Adipocyte (in vitro differentiated cells): ENCODE results near the gene GOLGA6L10.

Experiments
- DNase-seq: peaks from one replicate; pipeline ENCODE4 v3.0.0-alpha.2; 2015; ENCODE audit warnings: low read depth
- H3K27me3 ChIP-seq: replicated peaks from 2 replicates; pipeline ENCODE4 v1.7.0; 2013; ENCODE audit warnings: mild to moderate bottlenecking, low read length, moderate library complexity; ENCODE audit not compliant: control insufficient read depth, insufficient read depth
- H3K36me3 ChIP-seq: 2 replicates; pipeline ENCODE4 v1.7.0; 2013; ENCODE audit warnings: low read length, mild to moderate bottlenecking, moderate library complexity; ENCODE audit not compliant: control insufficient read depth, insufficient read depth, severe bottlenecking
- H3K4me1 ChIP-seq: 2 replicates; pipeline ENCODE4 v1.7.0; 2013; ENCODE audit warnings: mild to moderate bottlenecking, low read length, moderate library complexity; ENCODE audit not compliant: control insufficient read depth, insufficient read depth
- H3K4me3 ChIP-seq: 2 replicates; pipeline ENCODE4 v1.7.0; 2013; ENCODE audit warnings: mild to moderate bottlenecking, low read length, moderate library complexity
- H3K9ac ChIP-seq: 2 replicates; pipeline ENCODE4 v1.7.0; 2013; ENCODE audit warnings: mild to moderate bottlenecking, low read length, moderate library complexity
- H3K9me3 ChIP-seq: 2 replicates; pipeline ENCODE4 v1.7.0; 2013; ENCODE audit warnings: mild to moderate bottlenecking, low read length, moderate library complexity; ENCODE audit not compliant: control insufficient read depth

GOLGA6L10 gene

DNA sequence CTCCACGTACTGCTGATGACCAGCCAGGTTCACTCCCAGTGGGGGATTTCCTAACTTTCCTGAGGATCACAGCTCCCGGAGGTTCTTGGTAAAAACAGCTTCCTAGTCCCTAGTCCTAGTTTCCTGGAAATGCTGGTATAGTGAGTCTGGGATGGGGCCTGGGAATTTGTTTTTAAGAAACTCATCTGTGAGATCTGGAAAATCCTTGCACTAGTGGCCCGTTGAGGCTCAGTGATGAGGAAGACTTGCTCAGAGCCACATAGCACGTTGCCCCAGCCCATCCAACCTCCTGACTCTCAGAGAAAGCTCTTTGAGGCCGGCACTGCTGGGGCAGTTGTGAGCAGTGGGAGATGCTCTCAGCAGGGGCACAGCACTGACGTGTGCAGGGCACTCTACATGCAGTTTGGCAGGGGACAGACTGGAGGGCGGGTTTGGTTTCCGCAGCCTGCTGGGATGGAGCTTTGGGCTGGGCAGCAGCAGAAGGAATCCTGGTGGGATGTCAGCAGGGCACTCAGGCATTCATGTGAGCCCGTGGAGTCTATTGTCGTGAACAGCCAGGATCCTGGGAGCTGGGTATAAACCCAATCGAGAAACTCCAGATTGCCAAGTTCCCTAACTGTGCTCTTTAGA lies 55.1 kb downstream of the GOLGA6L10 start:
- Histone ChIP-seq H3K4me3 (no peak overlapping the region), H3K9ac (no peak overlapping the region), H3K36me3 (no peaks in the 10 kb centered on the region), H3K9me3 (no peaks in the 10 kb centered on the region), H3K4me1 (peaks cover 4% of the 10 kb centered on the region), H3K27me3 (no peaks in the 10 kb centered on the region)
- no peak for DNase-seq

DNA sequence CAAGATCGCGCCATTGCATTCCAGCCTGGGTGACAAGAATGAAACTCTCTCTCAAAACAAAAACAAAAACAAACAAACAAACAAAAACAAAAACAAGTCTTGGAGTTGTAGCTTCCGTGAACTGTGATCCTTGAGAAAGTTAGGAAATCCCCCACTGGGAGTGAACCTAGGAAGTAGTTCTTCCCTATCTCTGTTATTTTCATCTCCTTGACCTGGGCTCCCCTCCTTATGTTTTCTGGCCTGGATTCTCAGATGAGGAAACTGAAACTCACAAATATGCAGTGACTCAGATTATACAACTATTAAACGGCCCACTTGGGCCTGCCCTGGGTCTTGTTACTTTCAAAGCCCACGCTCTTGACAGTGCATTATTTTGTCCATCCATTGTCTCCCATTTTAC lies 57.0 kb downstream of the GOLGA6L10 start:
- no peaks in the 10 kb centered on the region for H3K36me3 ChIP-seq

More for the DNA sequence above, 57.0 kb downstream of the GOLGA6L10 start:
- H3K9ac ChIP-seq: no peak overlapping the region
- peaks cover 4% of the 10 kb centered on the region for H3K4me1 ChIP-seq
- no peak overlapping the region for H3K4me3 ChIP-seq
- no peak for DNase-seq
- H3K9me3 ChIP-seq: no peaks in the 10 kb centered on the region
- no peaks in the 10 kb centered on the region for H3K27me3 ChIP-seq
